Activated CD8-positive, alpha-beta T cell treated with anti-CD3 and anti-CD28 coated beads for 36 hours (primary cell): ENCODE measurements around the gene GAS2. TPM values are rescaled to one million over a fixed set of nuclear protein-coding genes. Genes with fewer than 3 reads are reported as not detected.

ENCODE experiments used
- ATAC-seq: fragments of 200-7000 bp; cut with Tn5 transposase; one replicate; pipeline ENCODE4 v1.10.0; 2021; ENCODE audit warnings: mild to moderate bottlenecking, moderate library complexity
- CTCF ChIA-PET: fragments of 350-600 bp; sonication (Branson Sonifier 250); formaldehyde crosslinking; loops from one replicate; lab custom pipeline; 2021; ENCODE audit warnings: antibody characterized with exemption; lab: Charles Lee
- POLR2A ChIA-PET: fragments of 350-600 bp; sonication (Branson Sonifier 250); formaldehyde crosslinking; loops from one replicate; lab custom pipeline; 2021; ENCODE audit warnings: antibody characterized with exemption; lab: Charles Lee
- DNase-seq: peaks from one replicate; pipeline ENCODE4 v3.0.0-alpha.2; 2020
- H3K27ac Mint-ChIP-seq: one replicate; pipeline ENCODE4 v1.8.0; 2021; ENCODE audit warnings: mild to moderate bottlenecking, mixed read lengths
- H3K27me3 Mint-ChIP-seq: one replicate; pipeline ENCODE4 v1.8.0; 2021; ENCODE audit warnings: mixed read lengths
- H3K36me3 Mint-ChIP-seq: one replicate; pipeline ENCODE4 v1.8.0; 2021; ENCODE audit warnings: low read depth, mixed read lengths
- H3K4me1 Mint-ChIP-seq: one replicate; pipeline ENCODE4 v1.8.0; 2021; ENCODE audit warnings: low read depth, mixed read lengths
- H3K4me3 Mint-ChIP-seq: one replicate; pipeline ENCODE4 v1.8.0; 2021; ENCODE audit warnings: mild to moderate bottlenecking, moderate library complexity, mixed read lengths
- H3K9me3 Mint-ChIP-seq: one replicate; pipeline ENCODE4 v1.8.0; 2021; ENCODE audit warnings: mixed read lengths
- intact Hi-C: fragments of 100-400 bp; cut with micrococcal nuclease; formaldehyde crosslinking; loops from one replicate; pipeline ENCODE4 v1.10.0; 2022
- total RNA-seq, 2 experiments: library from RNA; stranded (reverse); gene quantifications; one replicate each; pipeline ENCODE4 v1.2.3, GENCODE V29; 2021
- TF ChIP-seq, protein P1 (sequence below): fragments of 200-600 bp; IDR thresholded peaks from one replicate; pipeline ENCODE4 v1.8.0; 2022; ENCODE audit warnings: antibody characterized with exemption, mild to moderate bottlenecking

GAS2 gene
- 1 to 10 TPM in 1 of 2 experiments, under 1 TPM in 1; 0.99 to 2.6 TPM for total RNA-seq

DNA sequence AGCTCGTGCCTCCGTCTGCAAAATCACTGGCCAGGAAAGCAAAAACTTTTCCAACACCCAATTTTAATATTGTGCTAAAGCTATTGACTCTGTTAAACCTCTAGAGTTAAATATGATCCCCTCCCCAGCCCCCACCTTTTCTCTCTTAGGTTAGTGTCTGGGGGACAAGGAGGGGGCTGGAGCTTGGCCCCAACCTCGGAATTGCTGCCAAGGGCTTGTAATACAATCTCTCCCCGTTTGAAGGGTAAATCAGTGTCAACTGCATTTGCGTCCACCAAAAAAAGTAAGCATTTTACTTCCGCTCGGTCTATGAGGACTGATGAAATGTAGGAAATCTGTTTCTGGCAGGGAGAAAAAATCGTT, at the start of gene GAS2:
Gene GAS2 (plus strand): TSS at position 287 of the 363 bp plus-strand sequence. CDS start 8,259 bp downstream, outside the sequence.
- H3K4me1 Mint-ChIP-seq, result peaks cover 19% of the 10 kb centered on the region
- ChIA-PET POLR2A (no interaction called here), CTCF (interaction anchor here (1.1 to 1.3 kb wide), 2 partner anchors 9 to 121 kb away, joined by 4 to 5 read pairs; no protein-coding TSS in a partner anchor)
- H3K36me3 Mint-ChIP-seq, result no peaks in the 10 kb centered on the region
- no peaks in the 10 kb centered on the region for H3K9me3 Mint-ChIP-seq
- TF ChIP-seq, protein P1, sequence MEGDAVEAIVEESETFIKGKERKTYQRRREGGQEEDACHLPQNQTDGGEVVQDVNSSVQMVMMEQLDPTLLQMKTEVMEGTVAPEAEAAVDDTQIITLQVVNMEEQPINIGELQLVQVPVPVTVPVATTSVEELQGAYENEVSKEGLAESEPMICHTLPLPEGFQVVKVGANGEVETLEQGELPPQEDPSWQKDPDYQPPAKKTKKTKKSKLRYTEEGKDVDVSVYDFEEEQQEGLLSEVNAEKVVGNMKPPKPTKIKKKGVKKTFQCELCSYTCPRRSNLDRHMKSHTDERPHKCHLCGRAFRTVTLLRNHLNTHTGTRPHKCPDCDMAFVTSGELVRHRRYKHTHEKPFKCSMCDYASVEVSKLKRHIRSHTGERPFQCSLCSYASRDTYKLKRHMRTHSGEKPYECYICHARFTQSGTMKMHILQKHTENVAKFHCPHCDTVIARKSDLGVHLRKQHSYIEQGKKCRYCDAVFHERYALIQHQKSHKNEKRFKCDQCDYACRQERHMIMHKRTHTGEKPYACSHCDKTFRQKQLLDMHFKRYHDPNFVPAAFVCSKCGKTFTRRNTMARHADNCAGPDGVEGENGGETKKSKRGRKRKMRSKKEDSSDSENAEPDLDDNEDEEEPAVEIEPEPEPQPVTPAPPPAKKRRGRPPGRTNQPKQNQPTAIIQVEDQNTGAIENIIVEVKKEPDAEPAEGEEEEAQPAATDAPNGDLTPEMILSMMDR, result no peak
- no peak for DNase-seq
- intact Hi-C loops, result no loop called here
- peaks cover 49% of the 10 kb centered on the region for H3K27me3 Mint-ChIP-seq
- H3K4me3 Mint-ChIP-seq, result peak within 1 kb of the TSS; percentile 63
- ATAC-seq, result no peak
- H3K27ac Mint-ChIP-seq, result no peak within 1 kb of the TSS

DNA sequence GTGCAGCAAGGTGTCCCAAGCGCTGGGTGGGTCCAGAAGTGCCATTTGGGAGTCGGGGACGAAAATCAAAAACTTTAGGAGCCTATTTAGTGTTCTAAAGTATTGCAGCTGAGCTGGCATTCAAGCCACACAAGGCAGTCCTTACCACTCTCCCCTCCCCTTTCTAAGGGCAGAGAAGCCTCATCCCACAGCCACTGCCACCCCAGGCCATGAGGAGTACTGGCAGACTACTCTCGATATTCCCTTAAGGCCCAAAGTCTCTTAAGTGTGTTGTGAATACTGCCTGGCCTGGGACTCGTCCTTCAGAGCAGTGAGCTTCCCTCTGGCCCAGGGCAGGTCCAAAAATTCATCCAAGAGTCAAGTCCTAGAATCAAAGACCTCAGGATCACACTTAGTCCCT, 48.5 kb upstream of the GAS2 start:
- POLR2A ChIA-PET, result no interaction called here
- peaks cover 19% of the 10 kb centered on the region for H3K4me1 Mint-ChIP-seq
- no peak overlapping the region for H3K4me3 Mint-ChIP-seq
- CTCF ChIA-PET, result no interaction called here
- peaks cover 6% of the 10 kb centered on the region for H3K9me3 Mint-ChIP-seq
- ATAC-seq, result no peak
- intact Hi-C loops, result no loop called here
- peaks cover 22% of the 10 kb centered on the region for H3K36me3 Mint-ChIP-seq
- peaks cover 1% of the 10 kb centered on the region for H3K27me3 Mint-ChIP-seq
- TF ChIP-seq, protein P1, result no peak
- no peak for DNase-seq
- H3K27ac Mint-ChIP-seq, result no peak overlapping the region

DNA sequence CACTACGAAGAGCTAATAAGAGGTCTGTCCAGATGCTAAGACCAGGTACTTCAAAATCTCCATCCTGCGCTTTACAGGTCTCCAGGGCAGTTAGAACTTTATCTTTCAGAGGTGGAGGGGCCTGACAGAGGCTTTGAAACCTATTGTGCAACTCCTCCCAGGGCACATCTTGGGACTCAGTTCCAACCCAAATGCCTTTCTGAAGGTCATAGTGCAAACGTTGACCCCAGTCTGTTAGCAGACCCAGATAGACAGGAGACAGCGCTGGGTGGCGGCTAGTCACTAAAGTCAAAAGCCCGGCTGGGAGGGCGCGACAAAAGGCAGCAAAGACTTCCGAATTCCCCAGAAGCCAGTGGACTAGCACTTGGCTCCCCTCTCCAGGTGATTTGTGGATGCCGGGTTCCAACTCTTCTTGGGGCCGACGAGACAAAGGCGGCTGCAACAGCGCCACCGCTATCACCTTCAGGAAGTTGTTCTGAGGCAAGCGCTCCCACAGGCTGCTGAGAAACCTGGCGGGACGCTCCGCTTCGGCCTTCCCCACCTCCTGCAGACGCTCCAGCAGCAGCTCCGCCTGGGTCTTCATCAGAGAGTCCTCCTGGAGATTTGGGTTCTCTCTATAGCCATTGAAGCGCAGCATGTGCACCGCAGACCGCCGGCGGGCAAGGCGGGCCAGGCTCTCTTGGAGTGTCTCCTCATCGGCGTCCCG, 41.5 kb upstream of the GAS2 start:
- Mint-ChIP-seq H3K27ac (peak overlapping the region; percentile 98), H3K4me1 (peaks cover 33% of the 10 kb centered on the region), H3K4me3 (peak overlapping the region; percentile 96), H3K9me3 (peaks cover 3% of the 10 kb centered on the region), H3K27me3 (no peaks in the 10 kb centered on the region), H3K36me3 (peaks cover 31% of the 10 kb centered on the region)
- POLR2A ChIA-PET, result interaction anchor here (1.0 to 2.5 kb wide), 5 partner anchors 9 to 205 kb away, joined by 3 to 11 read pairs (median 4); partner anchors contain the start of gene SVIP
- CTCF ChIA-PET, result interaction anchor here (0.8 to 2.0 kb wide), 4 partner anchors 10 to 163 kb away, joined by 4 to 7 read pairs (median 6); no protein-coding TSS in a partner anchor
- TF ChIP-seq, protein P1, result no peak
- DNase-seq, result peak; percentile 72
- intact Hi-C loops, result no loop called here
- peak; percentile 54 for ATAC-seq

DNA sequence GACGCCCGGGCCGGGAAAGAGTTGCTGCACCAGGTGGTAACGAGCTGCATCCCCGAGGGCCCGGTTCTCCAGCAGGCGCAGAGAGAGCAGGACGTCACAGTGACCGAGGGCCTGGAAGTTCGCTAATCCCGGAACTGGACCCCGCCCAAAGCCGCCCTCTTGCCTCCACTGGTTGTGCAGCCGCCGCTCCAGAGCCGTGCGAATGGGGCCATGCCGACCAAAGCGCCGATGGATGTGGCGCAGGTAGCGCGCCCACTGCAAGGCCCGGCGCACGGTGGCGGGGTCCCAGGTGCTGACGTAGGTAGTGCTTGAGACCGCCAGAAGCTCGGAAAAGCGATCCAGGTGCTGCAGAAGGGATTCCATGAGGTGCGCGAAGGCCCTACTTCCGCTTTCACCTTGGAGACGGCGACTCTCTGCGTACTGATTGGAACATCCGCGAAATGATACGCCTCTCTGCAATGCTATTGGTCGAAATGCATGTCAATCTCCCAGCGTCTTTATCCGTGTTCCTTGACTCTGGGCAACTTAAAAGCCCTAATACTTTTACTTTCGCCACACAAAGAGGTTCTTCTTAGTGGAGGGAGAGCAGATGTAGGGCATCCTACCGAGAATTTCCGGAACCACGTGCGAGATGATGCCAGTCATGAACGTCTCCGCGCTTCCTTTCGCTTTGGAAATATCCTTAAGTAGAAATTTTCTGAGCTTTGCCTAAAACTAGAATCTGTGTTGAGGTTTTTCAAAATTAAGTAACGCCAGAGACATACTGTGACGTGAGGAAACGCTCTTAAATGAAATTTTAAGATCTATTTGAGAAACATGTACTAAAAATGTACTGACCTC, 40.7 kb upstream of the GAS2 start, which contains the start of gene FANCF:
Gene FANCF (minus strand): TSS at position 376 of the 840 bp plus-strand sequence. CDS start 13 bp downstream, at position 363.
- ATAC-seq (peak; percentile 97), DNase-seq (peak; percentile 97)
- H3K36me3 Mint-ChIP-seq, result peaks cover 28% of the 10 kb centered on the region
- H3K4me3 Mint-ChIP-seq, result peak within 1 kb of the TSS; percentile 96
- H3K27ac Mint-ChIP-seq, result peak within 1 kb of the TSS; percentile 98
- H3K27me3 Mint-ChIP-seq, result no peaks in the 10 kb centered on the region
- CTCF ChIA-PET, result interaction anchor here (1.0 to 2.0 kb wide), 4 partner anchors 9 to 162 kb away, joined by 3 to 7 read pairs (median 6); no protein-coding TSS in a partner anchor
- H3K9me3 Mint-ChIP-seq, result no peaks in the 10 kb centered on the region
- H3K4me1 Mint-ChIP-seq, result peaks cover 31% of the 10 kb centered on the region
- intact Hi-C loops, result no loop called here
- POLR2A ChIA-PET, result interaction anchor here (0.6 to 2.5 kb wide), 7 partner anchors 8 to 204 kb away, joined by 3 to 11 read pairs (median 4); partner anchors contain the start of gene SVIP
- TF ChIP-seq, protein P1, result no peak
